Large intestine (tissue), 3 donors: ENCODE results near the gene NTRK1. TPM values are rescaled to one million over a fixed set of nuclear protein-coding genes. Genes with fewer than 3 reads are reported as not detected.

Experiments used
- DNase-seq, 2 donors: peaks; one replicate each; pipeline versions ENCODE4 v3.0.0 to v3.0.0-alpha.2; 2013
- H3K27ac ChIP-seq: one replicate; pipeline ENCODE4 v1.5.1; 2013; ENCODE audit warnings: low read length
- H3K27me3 ChIP-seq: 2 replicates; pipeline ENCODE4 v1.6.1; 2013; ENCODE audit warnings: low read length; ENCODE audit not compliant: control insufficient read depth, insufficient read depth
- H3K36me3 ChIP-seq: 2 replicates; pipeline ENCODE4 v1.6.1; 2013; ENCODE audit warnings: low read length; ENCODE audit not compliant: control insufficient read depth, insufficient read depth
- H3K4me1 ChIP-seq: one replicate; pipeline ENCODE4 v1.6.1; 2013; ENCODE audit warnings: low read length; ENCODE audit not compliant: control insufficient read depth, insufficient read depth
- H3K4me3 ChIP-seq: one replicate; pipeline ENCODE4 v1.5.1; 2013; ENCODE audit warnings: low read length
- H3K9me3 ChIP-seq: one replicate; pipeline ENCODE4 v1.6.1; 2013; ENCODE audit warnings: mild to moderate bottlenecking, low read depth, low read length, moderate library complexity; ENCODE audit not compliant: control insufficient read depth
- WGBS: methylation state at CpG from one replicate; pipeline ENCODE4 v1.1.5; 2013; ENCODE audit warnings: low lambda C conversion rate; ENCODE audit not compliant: insufficient coverage; 5-methylcytosine and 5-hydroxymethylcytosine counted together
- polyA plus RNA-seq: library from polyadenylated mRNA; unstranded; fragments of 120-200 nt; gene quantifications from one replicate; pipeline ENCODE4 v1.2.1, GENCODE V29; 2013

Gene NTRK1
- polyA plus RNA-seq, 1 donor = 0.15 TPM

GRCh38 chr1:156904187-156904959 lies 43.7 kb downstream of the NTRK1 start:
- H3K27ac ChIP-seq = no peak overlapping the region
- no peak overlapping the region for H3K4me3 ChIP-seq
- H3K36me3 ChIP-seq = no peaks in the 10 kb centered on the region
- no CpG with 5 or more reads among the region's 19 CpGs for WGBS
- DNase-seq = no peak
- peaks cover 8% of the 10 kb centered on the region for H3K9me3 ChIP-seq
- H3K4me1 ChIP-seq = no peaks in the 10 kb centered on the region
- peaks cover 55% of the 10 kb centered on the region for H3K27me3 ChIP-seq

- Histone ChIP-seq H3K27me3 (peaks cover 62% of the 10 kb centered on the region), H3K4me1 (no peaks in the 10 kb centered on the region), H3K27ac (no peak overlapping the region), H3K4me3 (no peak overlapping the region), H3K36me3 (no peaks in the 10 kb centered on the region), H3K9me3 (peaks cover 8% of the 10 kb centered on the region)
- no peak for DNase-seq
- no CpG with 5 or more reads among the region's 16 CpGs for WGBS
These were observed 44.5 kb downstream of the NTRK1 start for GRCh38 chr1:156905176-156905575.

- H3K4me1 ChIP-seq = peaks cover 3% of the 10 kb centered on the region
- H3K27ac ChIP-seq = no peak overlapping the region
- H3K27me3 ChIP-seq = peaks cover 60% of the 10 kb centered on the region
- WGBS = no CpG with 5 or more reads among the region's 4 CpGs
- no peaks in the 10 kb centered on the region for H3K36me3 ChIP-seq
- no peak for DNase-seq
- H3K4me3 ChIP-seq = no peak overlapping the region
- peaks cover 8% of the 10 kb centered on the region for H3K9me3 ChIP-seq
These were observed 45.0 kb downstream of the NTRK1 start for GRCh38 chr1:156905651-156906050.

GRCh38 chr1:156906206-156906906 lies 45.7 kb downstream of the NTRK1 start:
- WGBS = no CpG with 5 or more reads among the region's 16 CpGs
- H3K36me3 ChIP-seq = no peaks in the 10 kb centered on the region
- H3K9me3 ChIP-seq = peaks cover 8% of the 10 kb centered on the region
- DNase-seq = no peak
- peaks cover 5% of the 10 kb centered on the region for H3K4me1 ChIP-seq
- no peak overlapping the region for H3K27ac ChIP-seq
- H3K4me3 ChIP-seq = no peak overlapping the region
- peaks cover 56% of the 10 kb centered on the region for H3K27me3 ChIP-seq

- Histone ChIP-seq H3K27me3 (peaks cover 63% of the 10 kb centered on the region), H3K36me3 (no peaks in the 10 kb centered on the region), H3K27ac (no peak overlapping the region), H3K9me3 (peaks cover 8% of the 10 kb centered on the region), H3K4me3 (no peak overlapping the region), H3K4me1 (peaks cover 11% of the 10 kb centered on the region)
- WGBS = no CpG with 5 or more reads among the region's 29 CpGs
- no peak for DNase-seq
These were observed 47.9 kb downstream of the NTRK1 start for GRCh38 chr1:156908541-156908940.

- no peak for DNase-seq
- Histone ChIP-seq H3K4me1 (peaks cover 12% of the 10 kb centered on the region), H3K36me3 (no peaks in the 10 kb centered on the region), H3K9me3 (peaks cover 8% of the 10 kb centered on the region), H3K4me3 (no peak overlapping the region), H3K27ac (no peak overlapping the region), H3K27me3 (peaks cover 62% of the 10 kb centered on the region)
- 60% methylated on average over 1 of the region's 10 CpGs for WGBS
These were observed 48.3 kb downstream of the NTRK1 start for GRCh38 chr1:156908955-156909354.

GRCh38 chr1:156909671-156910070 lies 49.0 kb downstream of the NTRK1 start:
- WGBS = no CpG with 5 or more reads among the region's 5 CpGs
- no peak for DNase-seq
- no peaks in the 10 kb centered on the region for H3K36me3 ChIP-seq
- peaks cover 12% of the 10 kb centered on the region for H3K4me1 ChIP-seq
- no peak overlapping the region for H3K27ac ChIP-seq
- no peak overlapping the region for H3K4me3 ChIP-seq
- H3K9me3 ChIP-seq = peaks cover 8% of the 10 kb centered on the region
- peaks cover 60% of the 10 kb centered on the region for H3K27me3 ChIP-seq

GRCh38 chr1:156910309-156910782 lies 49.7 kb downstream of the NTRK1 start:
- H3K27me3 ChIP-seq = peaks cover 60% of the 10 kb centered on the region
- whole genome bisulfite sequencing = no CpG with 5 or more reads among the region's 18 CpGs
- no peaks in the 10 kb centered on the region for H3K36me3 ChIP-seq
- H3K9me3 ChIP-seq = peaks cover 8% of the 10 kb centered on the region
- H3K4me3 ChIP-seq = no peak overlapping the region
- H3K27ac ChIP-seq = no peak overlapping the region
- H3K4me1 ChIP-seq = peaks cover 12% of the 10 kb centered on the region
- peak; percentile 35 to 37 for DNase-seq

- H3K27ac ChIP-seq = no peak overlapping the region
- H3K36me3 ChIP-seq = no peaks in the 10 kb centered on the region
- WGBS = 67% methylated on average over 3 of the region's 6 CpGs
- DNase-seq = no peak
- H3K27me3 ChIP-seq = peaks cover 52% of the 10 kb centered on the region
- H3K4me1 ChIP-seq = peaks cover 12% of the 10 kb centered on the region
- peaks cover 8% of the 10 kb centered on the region for H3K9me3 ChIP-seq
- no peak overlapping the region for H3K4me3 ChIP-seq
These were observed 51.1 kb downstream of the NTRK1 start for GRCh38 chr1:156911577-156912298.

GRCh38 chr1:156912310-156912709 lies 51.6 kb downstream of the NTRK1 start:
- no peak overlapping the region for H3K27ac ChIP-seq
- DNase-seq = no peak
- peaks cover 8% of the 10 kb centered on the region for H3K9me3 ChIP-seq
- H3K4me1 ChIP-seq = peaks cover 12% of the 10 kb centered on the region
- H3K27me3 ChIP-seq = peaks cover 47% of the 10 kb centered on the region
- no peak overlapping the region for H3K4me3 ChIP-seq
- WGBS = no CpG with 5 or more reads among the region's 2 CpGs
- H3K36me3 ChIP-seq = no peaks in the 10 kb centered on the region
